ENCODE data around the gene FCER2. TPM values are rescaled to one million over a fixed set of nuclear protein-coding genes. Genes with fewer than 3 reads are reported as not detected.

Gene FCER2, protein sequence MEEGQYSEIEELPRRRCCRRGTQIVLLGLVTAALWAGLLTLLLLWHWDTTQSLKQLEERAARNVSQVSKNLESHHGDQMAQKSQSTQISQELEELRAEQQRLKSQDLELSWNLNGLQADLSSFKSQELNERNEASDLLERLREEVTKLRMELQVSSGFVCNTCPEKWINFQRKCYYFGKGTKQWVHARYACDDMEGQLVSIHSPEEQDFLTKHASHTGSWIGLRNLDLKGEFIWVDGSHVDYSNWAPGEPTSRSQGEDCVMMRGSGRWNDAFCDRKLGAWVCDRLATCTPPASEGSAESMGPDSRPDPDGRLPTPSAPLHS
- 0.46 TPM for total RNA-seq

DNA sequence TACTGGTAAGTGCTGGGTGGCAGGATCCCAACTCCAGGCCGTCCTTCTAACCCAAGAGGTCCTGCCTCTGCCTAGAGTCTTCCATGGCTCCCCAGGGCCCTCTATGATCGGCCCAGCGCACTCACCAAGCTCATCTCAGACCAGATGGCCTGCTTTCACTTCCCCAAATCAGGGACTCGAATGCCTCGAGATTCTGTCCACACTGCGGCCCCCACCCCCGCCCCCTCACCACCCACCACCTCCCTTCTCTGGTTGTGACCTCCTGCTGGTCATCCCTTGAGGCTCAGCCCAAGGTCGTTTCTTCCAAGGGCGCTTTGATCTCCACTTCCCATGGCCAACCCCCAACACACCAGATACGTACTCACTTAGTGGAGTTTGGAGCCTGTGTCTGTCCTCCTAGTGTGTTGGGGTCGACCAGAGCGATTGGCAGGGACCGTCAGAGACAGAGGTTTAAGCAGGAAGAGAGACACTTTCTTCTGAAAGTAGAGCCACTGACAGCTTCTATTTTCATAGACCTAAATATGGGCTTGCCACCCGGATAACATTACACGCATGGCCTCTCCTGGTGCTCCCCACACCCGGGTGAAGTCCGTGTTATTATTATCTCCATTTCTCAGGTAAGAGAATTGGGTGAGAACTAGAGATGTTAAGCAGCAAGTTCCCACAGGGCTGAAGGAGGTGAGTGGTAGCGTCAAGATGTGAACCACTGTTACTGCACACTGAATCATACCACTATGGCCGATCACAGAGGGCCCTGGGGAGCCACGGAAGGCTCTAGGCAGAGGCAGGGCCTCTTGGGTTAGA, at the start of gene FCER2:
FCER2 (minus strand) TSS at position 478 of the 804 bp plus-strand sequence. CDS start 2,371 bp downstream, outside the sequence.

DNA sequence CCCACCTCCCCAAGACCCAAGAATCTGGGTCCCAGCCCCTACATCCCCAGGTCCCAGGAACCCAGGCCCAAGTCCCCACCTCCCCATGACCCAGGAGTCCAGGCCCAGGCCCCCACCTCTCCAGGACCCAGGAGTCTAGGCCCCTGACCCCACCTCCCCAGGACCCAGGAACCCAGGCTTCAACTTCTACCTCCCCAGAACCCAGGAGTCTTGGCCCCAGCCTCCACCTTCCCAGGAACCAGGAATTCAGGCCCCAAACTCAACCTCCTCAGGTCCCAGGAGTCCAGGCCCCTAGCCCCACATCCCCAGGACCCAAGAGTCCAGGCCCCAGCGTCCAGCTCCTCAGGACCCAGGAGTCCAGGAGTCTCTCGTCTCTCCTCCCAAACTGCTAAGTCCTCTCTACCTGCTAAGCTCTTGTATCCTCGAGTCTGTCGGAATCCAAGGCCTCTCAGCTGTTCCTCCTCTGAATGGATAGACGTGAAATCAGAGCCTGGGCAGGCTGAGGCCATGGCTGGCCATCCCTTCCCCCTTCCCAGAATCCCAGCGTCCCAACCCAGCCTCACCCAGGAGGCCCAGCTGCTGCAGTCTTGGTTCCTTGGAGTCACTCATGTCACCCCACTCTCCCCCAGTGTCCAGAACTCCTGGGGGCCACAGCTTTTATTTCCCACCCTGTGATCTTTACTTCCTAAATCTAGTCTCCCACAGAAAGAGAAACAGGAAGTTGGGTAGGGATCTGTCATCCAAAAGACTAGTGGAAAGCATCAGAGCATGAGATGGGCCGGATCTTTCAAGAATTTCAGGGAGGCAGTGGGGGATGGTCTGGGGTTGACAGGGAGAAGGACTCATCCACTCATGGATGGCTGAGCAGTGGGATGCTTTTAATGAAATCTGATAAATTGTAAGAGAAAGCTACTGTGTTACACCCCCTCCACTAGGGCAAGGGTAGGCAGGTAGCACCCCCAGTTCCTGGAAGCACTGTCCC, 45.3 kb upstream of the FCER2 start, which contains the start of gene CD209:
CD209 (minus strand) TSS at position 632 of the 982 bp plus-strand sequence; CDS start at position 609, 23 bp downstream.

DNA sequence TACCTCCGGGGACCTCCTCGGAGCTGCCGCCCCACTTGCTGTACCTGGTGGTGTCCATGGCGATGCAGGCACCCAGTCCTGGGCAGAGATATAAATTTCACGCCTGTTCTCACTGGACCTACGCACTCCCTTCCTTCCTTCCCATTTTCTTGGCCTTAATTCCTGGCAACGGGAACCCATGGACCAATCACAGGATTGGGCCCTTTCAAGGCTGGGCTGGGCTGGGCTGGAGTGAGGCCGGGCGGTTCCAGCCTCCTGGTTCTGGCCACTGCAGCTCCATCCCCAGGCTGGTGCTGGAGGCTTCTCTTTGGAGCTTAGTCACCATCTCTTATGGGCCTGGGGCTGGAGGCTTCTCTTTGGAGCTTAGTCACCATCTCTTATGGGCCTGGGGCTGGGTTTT, 30.1 kb upstream of the FCER2 start, which contains the start of gene CLEC4G:
CLEC4G (minus strand) TSS at position 66 of the 400 bp plus-strand sequence; CDS start at position 58, 8 bp downstream.

DNA sequence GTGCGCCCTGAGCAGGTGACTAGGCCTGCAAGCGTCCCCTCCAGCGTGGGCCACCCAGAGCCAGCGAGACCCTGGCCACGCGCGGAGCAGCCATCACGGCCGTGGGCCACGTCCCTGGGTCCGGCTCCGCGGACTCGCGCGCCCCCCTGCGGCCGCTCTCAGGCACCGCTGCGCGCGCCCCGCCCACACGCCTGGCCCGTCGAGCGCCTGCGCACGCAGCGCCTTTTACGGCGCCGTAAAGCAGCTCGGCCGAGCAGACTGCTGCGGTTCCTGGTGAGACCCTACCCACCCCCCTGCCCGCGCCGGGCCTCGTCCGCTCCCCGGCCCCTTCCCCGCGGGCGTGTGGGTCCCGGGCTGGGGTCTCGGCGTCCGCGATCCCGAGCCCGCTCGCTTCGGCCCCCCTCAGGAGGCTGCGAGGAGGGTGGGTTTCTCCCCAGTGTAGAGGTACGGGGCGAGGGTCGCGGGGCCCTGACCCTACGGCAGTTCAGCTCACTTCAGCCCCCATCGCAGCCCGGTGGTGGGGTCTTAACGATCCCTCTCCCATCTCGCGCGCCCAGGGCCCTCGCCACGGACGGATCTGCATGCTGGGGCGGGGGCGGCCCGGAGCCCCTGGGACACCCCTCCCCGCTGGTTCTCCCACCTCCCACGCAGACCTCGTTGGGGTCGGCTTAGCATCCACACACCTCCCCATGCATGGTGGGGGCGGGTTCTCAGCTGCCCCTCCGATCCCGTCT, 21.2 kb downstream of the FCER2 start, which contains the start of gene TRAPPC5:
TRAPPC5 (plus strand) TSS at position 228 of the 734 bp plus-strand sequence. CDS start 1,421 bp downstream, outside the sequence.

DNA sequence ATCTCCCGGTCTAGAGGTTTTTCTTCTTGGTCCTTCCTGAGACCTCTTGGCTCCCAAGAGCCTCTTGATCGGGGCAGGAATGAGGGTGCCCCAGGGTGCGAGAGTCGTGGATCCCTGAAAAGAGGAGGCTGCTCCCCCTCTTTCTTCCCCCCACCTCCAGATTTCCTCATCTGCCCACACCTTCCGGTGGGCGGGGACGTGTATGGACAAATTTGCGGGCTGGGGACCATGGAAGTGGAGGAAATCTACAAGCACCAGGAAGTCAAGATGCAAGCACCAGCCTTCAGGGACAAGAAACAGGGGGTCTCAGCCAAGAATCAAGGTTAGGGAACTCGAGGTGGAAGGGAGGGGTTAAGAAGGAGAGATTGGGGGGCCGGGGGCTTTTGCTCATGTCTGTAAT, 25.1 kb downstream of the FCER2 start, which contains the start of gene MCEMP1:
MCEMP1 (plus strand) TSS at position 237 of the 400 bp plus-strand sequence; CDS start at position 268, 31 bp downstream.

DNA sequence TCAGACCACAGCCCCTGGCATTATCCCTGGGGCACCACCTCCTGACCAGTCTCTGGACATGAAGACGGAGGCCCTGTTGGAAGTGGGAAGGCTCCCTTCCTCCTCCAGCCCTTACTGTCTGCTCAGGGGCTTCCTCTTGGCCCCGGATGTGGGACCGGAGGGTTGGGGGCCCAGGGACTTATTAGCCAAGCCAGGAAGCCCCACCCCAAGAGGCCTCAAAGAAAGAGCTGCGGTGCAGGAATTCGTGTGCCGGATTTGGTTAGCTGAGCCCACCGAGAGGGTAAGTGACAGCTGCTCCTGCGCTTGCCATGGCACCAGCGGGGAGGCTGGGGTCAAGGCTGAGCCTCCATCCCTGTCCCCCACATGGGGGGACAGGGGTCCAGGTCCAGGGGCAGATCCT, 33.1 kb downstream of the FCER2 start, which contains the start of gene RETN:
RETN (plus strand) TSS at position 208 of the 400 bp plus-strand sequence. CDS start 278 bp downstream, outside the sequence.

Other genes with a start within 250 kb of the FCER2 start
- 1.8 TPM for gene PEX11G, start 213.1 kb downstream of the FCER2 start, total RNA-seq
- 11.3 TPM for gene ZNF358, start 186.0 kb downstream of the FCER2 start, total RNA-seq
- 9.9 TPM for gene MCOLN1, start 179.5 kb downstream of the FCER2 start, total RNA-seq
- 63.7 TPM for gene PNPLA6, start 166.4 kb downstream of the FCER2 start, total RNA-seq
- 15.5 TPM for gene CAMSAP3, start 106.3 kb downstream of the FCER2 start, total RNA-seq
- gene XAB2, start 72.6 kb downstream of the FCER2 start, total RNA-seq = 18.2 TPM
- 23.3 TPM for gene PET100, start 72.3 kb downstream of the FCER2 start, total RNA-seq
- not detected for gene PCP2, start 68.4 kb downstream of the FCER2 start, total RNA-seq
- gene STXBP2, start 65.0 kb downstream of the FCER2 start, total RNA-seq = 3.5 TPM
- 0.92 TPM for gene RETN, start 33.1 kb downstream of the FCER2 start, total RNA-seq
- not detected for gene MCEMP1, start 25.0 kb downstream of the FCER2 start, total RNA-seq
- 16.1 TPM for gene TRAPPC5, start 21.3 kb downstream of the FCER2 start, total RNA-seq
- gene CLEC4G, start 30.0 kb upstream of the FCER2 start, total RNA-seq = 0.92 TPM
- 0.69 TPM for gene CD209, start 45.4 kb upstream of the FCER2 start, total RNA-seq
- not detected for gene CLEC4M, start 61.1 kb upstream of the FCER2 start, total RNA-seq
- 55.4 TPM for gene EVI5L, start 128.1 kb upstream of the FCER2 start, total RNA-seq
- gene PRR36, start 172.3 kb upstream of the FCER2 start, total RNA-seq = 3.5 TPM
- under 0.01 TPM for gene LRRC8E, start 186.4 kb upstream of the FCER2 start, total RNA-seq
- gene MAP2K7, start 201.7 kb upstream of the FCER2 start, total RNA-seq = 6.9 TPM
- not detected for gene TGFBR3L, start 212.7 kb upstream of the FCER2 start, total RNA-seq
- gene SNAPC2, start 218.2 kb upstream of the FCER2 start, total RNA-seq = 7.4 TPM
- 29.3 TPM for gene CTXN1, start 224.0 kb upstream of the FCER2 start, total RNA-seq
- gene TIMM44, start 241.5 kb upstream of the FCER2 start, total RNA-seq = 34.8 TPM

All from diencephalon (tissue), 1 donor.